Activated CD8-positive, alpha-beta memory T cell treated with anti-CD3 and anti-CD28 coated beads for 48 hours (primary cell): ENCODE results near the gene SPATA31D3.
"Not testable (repeated sequence)": the region's sequence is repeated elsewhere in the genome, so short reads cannot be mapped to it uniquely, and the experiment has no call there.

Experiments used
- DNase-seq, 3 experiments: peaks; one replicate each; pipeline ENCODE4 v3.0.0-alpha.2; 2020; ENCODE audit warnings: low read depth in 2 of 3, low spot score in 2 of 3

SPATA31D3 gene

GRCh38 chr9:81943393-81943792 lies at the start of gene SPATA31D3:
Gene SPATA31D3 (plus strand): TSS chr9:81943500. CDS start chr9:81943586, 86 bp downstream.
- DNase-seq, result not testable (repeated sequence)

GRCh38 chr9:81893929-81894328 lies 49.4 kb upstream of the SPATA31D3 start:
- DNase-seq, result no peak

- DNase-seq, result no peak
Observed at GRCh38 chr9:81894891-81895290, 48.4 kb upstream of the SPATA31D3 start.

DNA sequence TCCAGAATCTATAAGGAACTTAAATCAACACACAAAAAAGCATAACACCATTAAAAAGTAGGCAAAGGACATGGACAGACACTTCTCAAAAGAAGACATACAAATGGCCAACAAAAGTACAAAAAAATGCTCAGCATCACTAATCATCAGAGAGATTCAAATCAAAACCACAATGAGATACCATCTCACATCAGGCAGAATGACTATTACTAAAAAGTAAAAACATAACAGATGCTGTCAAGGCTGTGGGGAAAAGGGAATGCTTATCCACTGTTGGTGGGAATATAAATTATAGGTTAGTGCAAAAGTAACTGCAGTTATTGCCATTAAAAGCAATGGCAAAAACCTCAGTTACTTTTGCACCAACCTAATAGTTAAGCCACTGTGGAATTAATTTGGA lies 47.2 kb upstream of the SPATA31D3 start:
- no peak for DNase-seq

DNA sequence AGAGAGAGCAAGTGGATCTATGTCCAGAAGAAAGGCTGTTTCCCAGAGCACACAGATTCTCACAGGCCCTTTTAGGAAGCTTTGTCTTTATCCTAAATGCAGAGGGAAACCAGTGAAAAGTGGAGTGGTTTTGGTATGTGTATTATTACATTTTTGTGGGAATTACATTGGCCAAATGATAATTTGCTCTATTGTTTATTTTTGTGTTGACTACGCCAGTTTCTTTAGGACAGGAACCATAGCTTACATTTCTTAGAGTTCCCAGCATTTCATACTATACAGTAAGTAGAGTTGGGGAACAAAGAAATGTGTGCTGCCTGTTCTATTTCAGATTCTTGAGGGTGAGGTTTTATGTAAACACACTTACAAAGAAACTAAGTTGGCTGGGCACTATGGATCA lies 44.4 kb upstream of the SPATA31D3 start:
- no peak for DNase-seq

DNA sequence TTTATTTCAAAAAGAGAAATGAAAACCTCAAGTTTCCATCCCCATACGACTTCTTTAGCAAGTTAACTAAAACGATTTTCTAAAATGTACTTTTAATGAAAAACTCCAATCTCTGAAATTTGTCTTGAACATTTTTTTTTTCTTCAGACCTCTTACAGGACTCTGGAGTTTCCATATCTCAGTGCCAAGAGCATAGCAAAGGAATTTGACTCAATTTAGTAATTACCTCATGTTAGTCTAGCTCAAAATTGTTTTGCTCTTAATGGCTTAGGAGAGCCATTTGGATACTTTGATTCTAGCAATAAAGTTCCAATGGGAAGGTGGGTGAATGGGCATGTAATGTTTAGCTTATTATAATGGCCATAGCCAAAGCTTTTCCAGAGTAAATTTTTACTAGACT lies 41.1 kb upstream of the SPATA31D3 start:
- no peak for DNase-seq

GRCh38 chr9:81902626-81903025 lies 40.7 kb upstream of the SPATA31D3 start:
- DNase-seq, result no peak

DNA sequence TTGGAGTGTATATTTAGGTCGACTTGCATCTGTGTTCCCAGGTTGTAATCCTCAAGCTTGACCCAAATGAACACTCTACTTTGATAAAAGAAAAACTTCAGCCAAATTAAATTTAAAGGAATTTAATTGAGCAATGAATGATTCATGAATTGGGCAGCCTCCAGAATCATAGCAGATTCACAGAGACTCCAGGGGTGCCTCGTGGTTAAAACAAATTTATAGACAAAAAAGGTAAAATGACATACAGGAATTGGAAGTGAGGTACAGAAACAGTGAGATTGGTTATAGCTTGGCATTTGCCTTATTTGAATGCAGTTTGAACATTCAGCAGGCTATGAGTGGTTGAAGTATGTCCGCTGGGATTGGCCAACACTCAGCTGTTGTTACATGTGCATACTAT lies 36.6 kb upstream of the SPATA31D3 start:
- DNase-seq, result no peak

DNA sequence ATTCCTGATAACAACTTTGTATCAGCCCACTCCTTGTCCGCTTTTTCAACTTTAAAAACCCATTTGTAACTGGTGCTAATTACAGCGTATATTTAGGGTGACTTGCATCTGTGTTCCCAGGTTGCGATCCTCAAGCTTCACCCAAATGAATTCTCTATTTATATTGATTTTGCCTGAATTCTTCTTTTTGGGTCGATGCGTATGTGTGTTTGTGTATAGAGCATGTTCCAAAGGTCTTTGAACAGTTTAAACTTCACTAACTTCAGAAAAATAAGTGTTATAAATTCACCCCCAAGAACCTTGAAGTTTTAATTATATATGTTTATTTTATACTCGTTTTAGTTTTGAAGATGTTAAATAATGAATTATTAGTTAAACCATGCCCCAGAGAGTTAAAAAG lies 31.2 kb upstream of the SPATA31D3 start:
- DNase-seq, result no peak

DNA sequence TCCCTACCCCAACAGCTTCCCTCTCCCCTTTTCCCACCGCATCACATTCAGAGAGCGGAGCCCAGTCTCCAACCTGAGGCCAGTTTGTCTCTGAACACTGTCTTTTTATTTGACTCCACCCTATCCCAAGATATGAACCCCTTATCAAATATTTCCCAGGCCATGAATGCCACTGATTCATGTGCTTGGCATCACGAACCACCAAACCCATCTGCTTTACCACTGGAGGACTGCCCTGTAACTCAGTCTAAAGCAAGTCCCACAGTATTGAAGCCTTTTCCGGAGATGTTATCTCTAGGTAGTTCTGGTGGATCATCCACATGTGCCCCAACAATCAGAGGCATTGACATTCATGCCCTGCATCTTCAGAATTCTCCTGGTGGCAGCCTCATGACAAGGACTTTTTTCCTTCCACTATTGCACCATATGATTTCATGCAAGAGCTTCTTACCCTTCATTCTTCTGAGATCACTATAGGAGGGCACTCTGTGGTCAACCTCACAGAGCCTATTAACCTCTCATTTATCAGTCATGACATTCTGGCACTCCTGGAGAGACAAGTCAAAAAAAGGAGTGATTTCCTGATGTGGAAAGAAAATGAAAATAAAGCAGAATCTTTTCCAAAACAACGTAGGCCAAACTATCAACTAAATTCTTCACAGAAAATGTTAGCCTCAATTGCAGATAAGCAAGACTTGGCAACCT lies 27.3 kb upstream of the SPATA31D3 start:
- no peak for DNase-seq

- DNase-seq, result not testable (repeated sequence)
Observed at GRCh38 chr9:81918507-81918906, 24.8 kb upstream of the SPATA31D3 start.

- not testable (repeated sequence) for DNase-seq
Observed at GRCh38 chr9:81928305-81928704, 15.0 kb upstream of the SPATA31D3 start, which contains the start of gene SPATA31D4. Gene SPATA31D4 (plus strand): TSS chr9:81928428. CDS start chr9:81928514, 86 bp downstream.

GRCh38 chr9:81930147-81930546 lies 13.2 kb upstream of the SPATA31D3 start:
- DNase-seq, result not testable (repeated sequence)

DNA sequence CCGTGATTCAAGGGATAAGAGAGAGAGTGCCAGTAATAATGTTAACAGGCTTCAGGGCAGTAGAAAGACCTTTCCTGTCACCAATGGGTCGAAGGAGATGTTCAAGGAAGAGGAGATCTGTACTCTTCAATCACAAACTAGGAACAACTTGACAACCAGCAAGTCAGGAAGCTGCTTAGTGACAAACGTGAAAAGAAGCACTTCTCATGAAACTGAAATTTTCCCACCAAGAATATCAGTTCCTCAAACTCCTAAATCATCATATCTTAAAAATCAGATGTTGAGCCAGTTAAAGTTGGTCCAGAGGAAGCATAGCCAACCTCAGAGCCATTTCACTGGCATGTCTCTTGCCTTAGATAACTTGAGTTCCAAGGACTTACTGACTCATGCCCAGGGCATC lies 9.8 kb upstream of the SPATA31D3 start:
- DNase-seq, result not testable (repeated sequence)

DNA sequence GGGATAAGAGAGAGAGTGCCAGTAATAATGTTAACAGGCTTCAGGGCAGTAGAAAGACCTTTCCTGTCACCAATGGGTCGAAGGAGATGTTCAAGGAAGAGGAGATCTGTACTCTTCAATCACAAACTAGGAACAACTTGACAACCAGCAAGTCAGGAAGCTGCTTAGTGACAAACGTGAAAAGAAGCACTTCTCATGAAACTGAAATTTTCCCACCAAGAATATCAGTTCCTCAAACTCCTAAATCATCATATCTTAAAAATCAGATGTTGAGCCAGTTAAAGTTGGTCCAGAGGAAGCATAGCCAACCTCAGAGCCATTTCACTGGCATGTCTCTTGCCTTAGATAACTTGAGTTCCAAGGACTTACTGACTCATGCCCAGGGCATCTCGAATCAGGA lies 5.3 kb downstream of the SPATA31D3 start:
- DNase-seq, result not testable (repeated sequence)

GRCh38 chr9:81953096-81953495 lies 9.8 kb downstream of the SPATA31D3 start:
- DNase-seq, result no peak

DNA sequence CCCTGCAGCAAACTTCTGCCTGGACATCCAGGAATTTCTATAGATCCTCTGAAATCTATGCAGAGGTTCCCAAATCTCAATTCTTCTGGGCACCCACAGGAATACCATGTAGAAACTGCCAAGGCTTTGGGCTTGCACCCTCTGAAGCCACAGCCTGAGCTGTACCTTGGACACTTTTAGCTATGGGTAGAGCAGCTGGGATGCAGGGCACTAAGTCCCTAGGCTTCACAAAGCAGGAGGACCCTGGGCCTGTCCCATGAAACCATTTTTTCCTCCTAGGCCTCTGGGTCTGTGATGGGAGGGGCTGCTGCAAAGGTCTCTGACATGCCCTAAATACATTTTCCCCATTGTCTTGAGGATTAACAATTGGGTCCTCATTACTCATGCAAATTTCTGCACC lies 12.3 kb downstream of the SPATA31D3 start:
- DNase-seq, result no peak

DNA sequence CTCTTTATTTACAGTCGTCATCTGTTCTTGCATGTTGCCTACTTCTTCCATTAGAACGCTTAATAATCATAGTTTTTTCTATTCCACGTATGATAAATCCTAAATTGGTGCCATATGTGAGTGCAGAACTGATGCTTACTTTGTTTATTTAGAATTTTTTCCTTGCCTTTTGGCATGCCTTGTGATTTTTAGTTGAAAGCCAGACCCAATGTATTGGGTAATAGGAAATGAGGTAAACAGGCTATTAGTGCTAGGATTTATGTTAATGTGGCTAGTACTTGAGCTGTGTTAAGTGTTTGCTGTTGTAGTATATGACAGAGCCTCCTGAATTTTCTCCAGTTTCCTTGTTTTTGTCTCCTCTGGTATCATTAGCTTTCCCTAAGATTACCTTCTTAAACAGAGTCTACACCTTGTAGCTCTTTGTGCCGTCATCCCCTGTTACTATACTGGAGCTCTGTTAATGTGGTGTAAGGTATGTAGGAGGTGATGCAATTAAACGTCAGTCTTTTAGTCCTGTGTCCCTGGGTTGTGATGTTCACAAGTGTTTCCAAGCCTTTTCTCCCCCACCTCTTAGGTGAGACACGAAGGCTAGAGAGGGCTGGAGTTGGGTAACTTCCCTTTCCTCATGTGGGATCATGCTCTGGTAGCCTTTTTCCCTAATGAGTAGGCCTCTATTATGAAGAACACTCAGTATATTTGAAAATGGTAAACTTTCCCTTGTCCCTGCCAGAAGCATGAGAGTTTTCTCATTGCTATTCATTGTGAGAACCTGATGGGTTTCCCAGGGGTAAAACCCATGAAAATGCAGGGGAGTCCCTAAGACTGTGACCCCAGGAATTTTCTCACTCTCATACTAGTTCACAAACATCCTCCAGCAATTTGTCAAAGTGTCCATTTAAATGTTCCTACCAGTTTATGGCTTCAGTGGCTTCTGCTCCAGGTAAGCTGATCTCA lies 21.2 kb downstream of the SPATA31D3 start:
- DNase-seq, result no peak

DNA sequence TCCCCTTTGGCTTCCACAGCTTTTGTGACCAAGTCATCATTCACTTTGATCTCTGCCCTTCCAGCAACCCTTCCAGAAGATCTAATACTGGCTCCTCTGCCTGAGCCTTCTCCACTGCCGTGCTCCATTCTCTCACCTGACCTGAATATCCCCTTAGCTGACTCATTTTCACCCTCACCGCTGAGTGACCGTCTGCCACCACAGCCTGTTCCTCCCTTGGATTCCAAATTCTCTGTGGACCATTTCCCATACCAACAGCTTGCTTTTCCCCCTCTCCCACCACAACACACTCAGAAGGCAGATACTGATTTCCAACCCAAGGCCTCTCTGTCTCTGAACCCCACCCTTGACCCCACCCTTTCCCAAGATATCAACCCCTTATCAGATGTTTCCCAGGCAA lies 24.7 kb downstream of the SPATA31D3 start:
- DNase-seq, result no peak

GRCh38 chr9:81969971-81970370 lies 26.7 kb downstream of the SPATA31D3 start:
- no peak for DNase-seq

DNA sequence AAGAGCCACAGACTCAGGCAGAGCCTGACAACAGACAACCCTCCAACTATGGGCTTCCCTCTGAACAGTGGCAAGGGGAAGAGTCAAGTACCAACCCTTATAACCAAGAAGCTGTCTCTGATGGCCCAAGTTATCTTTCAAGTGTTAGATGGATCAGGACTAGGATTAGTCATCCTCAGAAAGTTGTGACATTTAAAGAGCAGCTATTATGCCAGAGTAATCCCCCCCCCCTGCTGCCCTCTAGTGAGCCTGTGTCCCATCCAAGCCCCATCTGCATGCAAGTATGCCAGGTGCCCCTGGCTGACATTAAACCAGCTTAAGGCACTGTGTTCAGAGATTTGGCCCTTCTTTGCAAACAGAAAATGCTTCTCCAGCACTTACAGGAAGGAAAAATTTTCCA lies 28.4 kb downstream of the SPATA31D3 start:
- no peak for DNase-seq

GRCh38 chr9:81974764-81975163 lies 31.5 kb downstream of the SPATA31D3 start:
- no peak for DNase-seq
